Measurements from ENCODE around the gene NOL7. TPM values are rescaled to one million over a fixed set of nuclear protein-coding genes. Genes with fewer than 3 reads are reported as not detected.

Gene NOL7
- total and polyA plus RNA-seq, 4 donors, result 25.6 to 43.0 (median 31.0) TPM

DNA sequence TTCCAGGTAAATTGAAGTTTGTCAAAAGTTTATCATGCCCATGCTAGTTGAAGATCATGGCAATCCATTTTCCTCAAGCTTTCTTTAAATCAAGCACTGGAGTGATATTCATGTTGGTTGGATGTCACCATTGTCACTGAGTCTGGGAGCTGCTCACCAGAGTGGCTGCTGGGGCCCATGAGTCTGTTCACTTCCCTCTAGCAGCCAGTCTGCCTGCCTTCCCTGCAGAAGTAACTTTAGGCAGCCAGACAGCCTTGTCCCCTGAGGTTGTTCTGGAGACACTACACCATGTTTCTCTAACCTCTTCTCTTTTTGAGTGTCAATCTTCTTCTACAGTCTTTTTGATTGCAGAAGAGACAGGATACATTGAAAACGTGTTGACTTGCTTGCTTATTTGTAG, 35.2 kb upstream of the NOL7 start (continued):
- TF ChIP-seq, protein P1, sequence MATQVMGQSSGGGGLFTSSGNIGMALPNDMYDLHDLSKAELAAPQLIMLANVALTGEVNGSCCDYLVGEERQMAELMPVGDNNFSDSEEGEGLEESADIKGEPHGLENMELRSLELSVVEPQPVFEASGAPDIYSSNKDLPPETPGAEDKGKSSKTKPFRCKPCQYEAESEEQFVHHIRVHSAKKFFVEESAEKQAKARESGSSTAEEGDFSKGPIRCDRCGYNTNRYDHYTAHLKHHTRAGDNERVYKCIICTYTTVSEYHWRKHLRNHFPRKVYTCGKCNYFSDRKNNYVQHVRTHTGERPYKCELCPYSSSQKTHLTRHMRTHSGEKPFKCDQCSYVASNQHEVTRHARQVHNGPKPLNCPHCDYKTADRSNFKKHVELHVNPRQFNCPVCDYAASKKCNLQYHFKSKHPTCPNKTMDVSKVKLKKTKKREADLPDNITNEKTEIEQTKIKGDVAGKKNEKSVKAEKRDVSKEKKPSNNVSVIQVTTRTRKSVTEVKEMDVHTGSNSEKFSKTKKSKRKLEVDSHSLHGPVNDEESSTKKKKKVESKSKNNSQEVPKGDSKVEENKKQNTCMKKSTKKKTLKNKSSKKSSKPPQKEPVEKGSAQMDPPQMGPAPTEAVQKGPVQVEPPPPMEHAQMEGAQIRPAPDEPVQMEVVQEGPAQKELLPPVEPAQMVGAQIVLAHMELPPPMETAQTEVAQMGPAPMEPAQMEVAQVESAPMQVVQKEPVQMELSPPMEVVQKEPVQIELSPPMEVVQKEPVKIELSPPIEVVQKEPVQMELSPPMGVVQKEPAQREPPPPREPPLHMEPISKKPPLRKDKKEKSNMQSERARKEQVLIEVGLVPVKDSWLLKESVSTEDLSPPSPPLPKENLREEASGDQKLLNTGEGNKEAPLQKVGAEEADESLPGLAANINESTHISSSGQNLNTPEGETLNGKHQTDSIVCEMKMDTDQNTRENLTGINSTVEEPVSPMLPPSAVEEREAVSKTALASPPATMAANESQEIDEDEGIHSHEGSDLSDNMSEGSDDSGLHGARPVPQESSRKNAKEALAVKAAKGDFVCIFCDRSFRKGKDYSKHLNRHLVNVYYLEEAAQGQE (IDR thresholded peaks at IDR 0.05), result no peak
- TF ChIP-seq, protein P2, sequence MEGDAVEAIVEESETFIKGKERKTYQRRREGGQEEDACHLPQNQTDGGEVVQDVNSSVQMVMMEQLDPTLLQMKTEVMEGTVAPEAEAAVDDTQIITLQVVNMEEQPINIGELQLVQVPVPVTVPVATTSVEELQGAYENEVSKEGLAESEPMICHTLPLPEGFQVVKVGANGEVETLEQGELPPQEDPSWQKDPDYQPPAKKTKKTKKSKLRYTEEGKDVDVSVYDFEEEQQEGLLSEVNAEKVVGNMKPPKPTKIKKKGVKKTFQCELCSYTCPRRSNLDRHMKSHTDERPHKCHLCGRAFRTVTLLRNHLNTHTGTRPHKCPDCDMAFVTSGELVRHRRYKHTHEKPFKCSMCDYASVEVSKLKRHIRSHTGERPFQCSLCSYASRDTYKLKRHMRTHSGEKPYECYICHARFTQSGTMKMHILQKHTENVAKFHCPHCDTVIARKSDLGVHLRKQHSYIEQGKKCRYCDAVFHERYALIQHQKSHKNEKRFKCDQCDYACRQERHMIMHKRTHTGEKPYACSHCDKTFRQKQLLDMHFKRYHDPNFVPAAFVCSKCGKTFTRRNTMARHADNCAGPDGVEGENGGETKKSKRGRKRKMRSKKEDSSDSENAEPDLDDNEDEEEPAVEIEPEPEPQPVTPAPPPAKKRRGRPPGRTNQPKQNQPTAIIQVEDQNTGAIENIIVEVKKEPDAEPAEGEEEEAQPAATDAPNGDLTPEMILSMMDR (IDR thresholded peaks at IDR 0.05; ENCODE audit: low read depth, low read length, missing input control), result no peak

DNA sequence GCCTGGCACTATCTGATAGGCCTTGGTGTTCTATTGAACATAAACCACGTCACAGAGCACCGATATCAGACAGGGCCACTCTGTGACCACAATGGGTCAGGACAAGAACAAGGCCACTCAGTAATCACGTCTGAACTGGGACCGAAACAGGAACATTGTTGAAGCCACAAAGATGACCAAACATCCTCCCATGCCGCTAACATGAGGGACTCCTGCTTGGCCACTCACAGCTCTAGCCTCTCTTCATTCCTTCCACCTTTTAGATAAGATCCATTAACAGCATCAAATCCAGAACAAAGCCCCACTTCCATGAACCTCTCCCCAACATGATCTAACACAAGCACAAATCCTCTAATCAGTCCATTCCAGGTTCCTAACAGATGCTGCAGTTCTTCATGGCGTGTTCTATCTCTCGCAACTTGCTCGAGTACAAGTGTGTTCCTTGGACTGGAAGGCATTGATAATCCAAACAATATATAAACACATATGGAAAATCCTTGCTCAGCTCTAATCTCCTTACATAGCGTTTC, 33.4 kb upstream of the NOL7 start:
- Histone ChIP-seq H3K36me3 (ENCODE audit: control insufficient read depth in 4 of 4, insufficient read depth in 3 of 4, low read depth in 1 of 4, low read length in 3 of 4) (peaks cover 0 to 19% (median 8%) of the 10 kb centered on the region in 4 donors), H3K27me3 (ENCODE audit: control insufficient read depth in 4 of 4, insufficient read depth in 4 of 4, low read length in 3 of 4) (no peaks in the 10 kb centered on the region), H3K9ac (ENCODE audit: low read depth in 1 of 2, low read length in 2 of 2) (no peak overlapping the region), H3K9me3 (ENCODE audit: control insufficient read depth in 4 of 4, low read length in 3 of 4) (no peaks in the 10 kb centered on the region), H3K27ac (ENCODE audit: low read depth in 1 of 2, low read length in 2 of 2) (no peak overlapping the region), H3K4me1 (ENCODE audit: control insufficient read depth in 4 of 4, insufficient read depth in 4 of 4, low read length in 3 of 4) (peaks cover 0 to 6% (median 2%) of the 10 kb centered on the region in 4 donors), H3K4me3 (ENCODE audit: low read depth in 1 of 3, low read length in 3 of 3) (no peak overlapping the region)
- 90% methylated on average over 9 of the region's 9 CpGs for whole genome bisulfite sequencing
- no peak for DNase-seq (ENCODE audit: low spot score)
- TF ChIP-seq, protein P3, sequence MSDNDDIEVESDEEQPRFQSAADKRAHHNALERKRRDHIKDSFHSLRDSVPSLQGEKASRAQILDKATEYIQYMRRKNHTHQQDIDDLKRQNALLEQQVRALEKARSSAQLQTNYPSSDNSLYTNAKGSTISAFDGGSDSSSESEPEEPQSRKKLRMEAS (IDR thresholded peaks at IDR 0.05), result no peak
- TF ChIP-seq SP1 (IDR thresholded peaks at IDR 0.05) (no peak), TAF1 (conservative IDR thresholded peaks at IDR 0.05) (no peak), GABPA (IDR thresholded peaks at IDR 0.05 in 1 of 2, conservative IDR thresholded peaks at IDR 0.05 in 1 of 2) (no peak), YY1 (IDR thresholded peaks at IDR 0.05) (no peak), RAD21 (IDR thresholded peaks at IDR 0.05) (no peak), HNF4A (conservative IDR thresholded peaks at IDR 0.05) (no peak), RXRA (IDR thresholded peaks at IDR 0.05) (no peak), NR2F2 (IDR thresholded peaks at IDR 0.05) (no peak), HNF4G (IDR thresholded peaks at IDR 0.05) (no peak)
- TF ChIP-seq, protein P4, sequence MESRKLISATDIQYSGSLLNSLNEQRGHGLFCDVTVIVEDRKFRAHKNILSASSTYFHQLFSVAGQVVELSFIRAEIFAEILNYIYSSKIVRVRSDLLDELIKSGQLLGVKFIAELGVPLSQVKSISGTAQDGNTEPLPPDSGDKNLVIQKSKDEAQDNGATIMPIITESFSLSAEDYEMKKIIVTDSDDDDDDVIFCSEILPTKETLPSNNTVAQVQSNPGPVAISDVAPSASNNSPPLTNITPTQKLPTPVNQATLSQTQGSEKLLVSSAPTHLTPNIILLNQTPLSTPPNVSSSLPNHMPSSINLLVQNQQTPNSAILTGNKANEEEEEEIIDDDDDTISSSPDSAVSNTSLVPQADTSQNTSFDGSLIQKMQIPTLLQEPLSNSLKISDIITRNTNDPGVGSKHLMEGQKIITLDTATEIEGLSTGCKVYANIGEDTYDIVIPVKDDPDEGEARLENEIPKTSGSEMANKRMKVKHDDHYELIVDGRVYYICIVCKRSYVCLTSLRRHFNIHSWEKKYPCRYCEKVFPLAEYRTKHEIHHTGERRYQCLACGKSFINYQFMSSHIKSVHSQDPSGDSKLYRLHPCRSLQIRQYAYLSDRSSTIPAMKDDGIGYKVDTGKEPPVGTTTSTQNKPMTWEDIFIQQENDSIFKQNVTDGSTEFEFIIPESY (IDR thresholded peaks at IDR 0.05), result no peak
- TF ChIP-seq, protein P1 (IDR thresholded peaks at IDR 0.05), result no peak
- TF ChIP-seq, protein P5, sequence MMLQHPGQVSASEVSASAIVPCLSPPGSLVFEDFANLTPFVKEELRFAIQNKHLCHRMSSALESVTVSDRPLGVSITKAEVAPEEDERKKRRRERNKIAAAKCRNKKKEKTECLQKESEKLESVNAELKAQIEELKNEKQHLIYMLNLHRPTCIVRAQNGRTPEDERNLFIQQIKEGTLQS (IDR thresholded peaks at IDR 0.05), result no peak

Data from liver (tissue), 9 donors.